T1000 (cell line): ENCODE data around the gene MC3R.
"Not testable (repeated sequence)": the region's sequence is repeated elsewhere in the genome, so short reads cannot be mapped to it uniquely, and the experiment has no call there.

Experiments
- DNase-seq: peaks from one replicate; lab custom pipeline; 2025; ENCODE audit warnings: mixed read lengths; lab: John Stamatoyannopoulos, UW

Gene MC3R

GRCh38 chr20:56247954-56248782 is at the start of gene MC3R:
TSS of gene MC3R (plus strand) at chr20:56248732. CDS start at chr20:56248844, 112 bp downstream.
- DNase-seq: no peak

GRCh38 chr20:56200456-56200855 is 48.1 kb upstream of the MC3R start:
- no peak for DNase-seq

- DNase-seq: no peak
Measured at GRCh38 chr20:56202493-56203077, 45.9 kb upstream of the MC3R start.

GRCh38 chr20:56204206-56204605 is 44.3 kb upstream of the MC3R start:
- DNase-seq: no peak

- DNase-seq: no peak
Measured at GRCh38 chr20:56205346-56205745, 43.2 kb upstream of the MC3R start.

- DNase-seq: no peak
Measured at GRCh38 chr20:56207656-56208055, 40.9 kb upstream of the MC3R start.

GRCh38 chr20:56208121-56208520 is 40.4 kb upstream of the MC3R start:
- no peak for DNase-seq

GRCh38 chr20:56211051-56211450 is 37.5 kb upstream of the MC3R start:
- DNase-seq: no peak

GRCh38 chr20:56212091-56212490 is 36.4 kb upstream of the MC3R start:
- no peak for DNase-seq

GRCh38 chr20:56213321-56213720 is 35.2 kb upstream of the MC3R start:
- no peak for DNase-seq

- no peak for DNase-seq
Measured at GRCh38 chr20:56215115-56215514, 33.4 kb upstream of the MC3R start.

GRCh38 chr20:56217829-56218228 is 30.7 kb upstream of the MC3R start:
- no peak for DNase-seq

GRCh38 chr20:56221186-56221585 is 27.3 kb upstream of the MC3R start:
- not testable (repeated sequence) for DNase-seq

- DNase-seq: no peak
Measured at GRCh38 chr20:56222201-56222600, 26.3 kb upstream of the MC3R start.

GRCh38 chr20:56222945-56223344 is 25.6 kb upstream of the MC3R start:
- DNase-seq: no peak

- DNase-seq: no peak
Measured at GRCh38 chr20:56223352-56223751, 25.2 kb upstream of the MC3R start.

- DNase-seq: no peak
Measured at GRCh38 chr20:56228021-56228420, 20.5 kb upstream of the MC3R start.

- DNase-seq: no peak
Measured at GRCh38 chr20:56229812-56230211, 18.7 kb upstream of the MC3R start.

- no peak for DNase-seq
Measured at GRCh38 chr20:56234110-56234509, 14.4 kb upstream of the MC3R start.

- DNase-seq: no peak
Measured at GRCh38 chr20:56237335-56237734, 11.2 kb upstream of the MC3R start.

- no peak for DNase-seq
Measured at GRCh38 chr20:56244259-56244658, 4.3 kb upstream of the MC3R start.

- no peak for DNase-seq
Measured at GRCh38 chr20:56245761-56246160, 2.8 kb upstream of the MC3R start.

GRCh38 chr20:56249244-56249955 is 868 bp downstream of the MC3R start:
- DNase-seq: no peak
